NCI-H446 (cell line): ENCODE results near the gene CYB5B.

Experiments used
- DNase-seq, 2 experiments: peaks; one replicate each; lab custom pipeline; 2025; lab: John Stamatoyannopoulos, UW

CYB5B gene

GRCh38 chr16:69486724-69487123 is 62.3 kb downstream of the CYB5B start:
- DNase-seq: no peak

GRCh38 chr16:69490707-69491324 is 66.4 kb downstream of the CYB5B start:
- DNase-seq: no peak

DNA sequence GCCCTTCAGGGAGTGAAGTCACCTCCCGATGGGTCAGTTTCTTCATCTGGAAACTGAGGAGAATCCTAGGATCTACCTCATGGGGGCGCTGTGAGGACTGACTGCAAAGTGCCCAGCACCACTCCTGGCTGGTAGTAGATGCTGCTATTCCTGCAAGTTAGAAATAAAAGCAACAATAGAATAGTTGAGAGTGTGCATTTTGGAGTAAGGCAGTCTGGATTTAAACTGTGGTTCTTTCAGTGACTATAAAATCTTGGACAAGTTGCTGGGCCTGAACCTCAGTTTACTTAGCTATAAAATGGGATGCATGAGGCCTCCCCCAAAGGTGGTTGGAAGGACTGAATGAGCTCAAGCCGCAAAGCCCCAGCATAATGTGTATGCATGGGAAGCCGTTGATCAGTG is 70.6 kb downstream of the CYB5B start:
- no peak for DNase-seq

DNA sequence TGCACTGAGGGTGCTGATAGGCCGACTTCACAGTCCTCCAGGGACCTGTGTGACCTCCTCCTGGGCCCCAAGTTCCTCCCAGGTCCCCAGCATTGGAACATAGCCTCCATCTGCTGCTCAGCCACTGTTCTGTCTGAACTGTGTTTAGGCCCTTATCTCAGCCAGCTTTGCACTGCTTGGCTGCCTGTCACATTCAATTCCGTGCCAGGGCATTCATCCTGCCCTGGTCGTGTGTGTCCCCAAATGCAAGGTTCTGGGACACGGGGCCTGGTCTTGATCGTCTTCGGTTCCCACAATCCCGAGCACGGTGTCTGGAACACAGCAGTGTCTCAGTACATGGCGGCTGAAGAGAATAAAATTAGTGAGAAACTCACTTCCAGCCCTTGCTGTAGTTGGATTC is 71.4 kb downstream of the CYB5B start:
- no peak for DNase-seq

GRCh38 chr16:69496376-69496775 is 72.0 kb downstream of the CYB5B start:
- no peak for DNase-seq

DNA sequence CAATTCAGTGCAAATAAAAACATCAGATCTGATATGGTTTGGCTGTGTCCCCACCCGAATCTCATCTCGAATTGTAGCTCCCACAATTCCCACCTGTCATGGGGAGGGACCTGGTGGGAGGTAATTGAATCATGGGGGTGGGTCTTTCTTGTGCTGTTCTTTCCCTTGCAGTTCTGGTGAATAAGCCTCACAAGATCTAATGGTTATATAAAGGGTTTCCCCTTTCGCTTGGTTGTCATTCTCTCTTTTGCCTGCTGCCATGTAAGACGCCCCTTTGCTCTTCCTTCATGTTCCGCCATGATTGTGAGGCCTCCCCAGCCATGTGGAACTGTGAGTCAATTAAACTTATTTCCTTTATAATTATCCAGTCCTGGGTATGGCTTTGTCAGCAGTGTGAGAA is 72.5 kb downstream of the CYB5B start:
- no peak for DNase-seq

DNA sequence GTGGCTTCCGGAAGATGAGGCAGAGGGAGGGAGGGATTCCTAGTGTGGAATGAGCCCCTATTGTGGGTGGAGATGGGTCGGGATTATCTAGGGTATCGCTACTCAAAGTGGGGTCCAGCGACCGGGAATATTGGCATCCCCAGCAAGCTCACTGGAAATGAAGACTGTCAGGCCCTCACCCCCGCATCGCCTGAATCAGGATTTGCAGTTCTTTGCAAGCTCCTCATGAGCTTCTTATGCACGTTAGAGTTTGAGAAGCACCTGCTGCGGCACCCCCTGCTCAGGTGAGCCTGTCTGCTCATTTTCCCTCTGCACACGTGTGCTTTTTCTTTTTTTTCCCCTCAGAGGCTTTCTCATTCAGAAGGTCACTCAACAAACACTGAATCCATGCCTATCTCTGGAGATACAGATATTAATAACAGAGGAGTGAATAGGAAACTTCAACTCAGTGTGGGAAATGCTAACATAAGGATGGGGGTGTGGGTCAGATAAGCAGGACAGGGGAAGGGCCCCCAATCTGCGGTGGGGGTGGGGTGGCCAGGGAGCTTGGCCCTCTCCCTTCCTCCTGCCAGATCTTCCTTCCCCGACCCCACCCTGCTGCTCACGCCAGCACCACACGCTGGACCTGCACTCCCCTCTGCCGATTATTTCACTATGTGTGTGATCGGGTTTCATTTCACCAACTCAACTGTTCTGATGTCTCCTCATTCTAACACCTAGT is 73.6 kb downstream of the CYB5B start:
- no peak for DNase-seq

- no peak for DNase-seq
Measured at GRCh38 chr16:69498926-69499325, 74.5 kb downstream of the CYB5B start.

- DNase-seq: no peak
Measured at GRCh38 chr16:69499541-69500230, 75.3 kb downstream of the CYB5B start.

DNA sequence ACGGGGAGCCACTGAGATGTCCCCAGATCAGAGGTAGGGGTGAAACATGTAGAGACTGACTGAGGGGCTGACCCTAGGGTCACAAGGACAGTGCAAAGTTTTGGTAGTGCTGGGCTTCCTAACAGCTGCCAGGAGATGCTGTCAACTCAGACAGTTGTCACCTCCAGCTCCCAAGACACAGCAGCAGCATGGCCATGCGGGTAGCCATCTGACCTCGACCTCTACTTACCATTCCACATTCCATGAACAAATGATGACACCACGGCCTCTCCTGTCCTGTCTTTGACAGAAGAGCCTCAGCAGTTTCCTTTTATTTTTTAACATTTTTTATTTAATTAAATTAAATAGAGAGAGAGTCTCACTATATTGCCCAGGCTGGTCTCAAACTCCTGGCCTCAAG is 76.1 kb downstream of the CYB5B start:
- DNase-seq: no peak

DNA sequence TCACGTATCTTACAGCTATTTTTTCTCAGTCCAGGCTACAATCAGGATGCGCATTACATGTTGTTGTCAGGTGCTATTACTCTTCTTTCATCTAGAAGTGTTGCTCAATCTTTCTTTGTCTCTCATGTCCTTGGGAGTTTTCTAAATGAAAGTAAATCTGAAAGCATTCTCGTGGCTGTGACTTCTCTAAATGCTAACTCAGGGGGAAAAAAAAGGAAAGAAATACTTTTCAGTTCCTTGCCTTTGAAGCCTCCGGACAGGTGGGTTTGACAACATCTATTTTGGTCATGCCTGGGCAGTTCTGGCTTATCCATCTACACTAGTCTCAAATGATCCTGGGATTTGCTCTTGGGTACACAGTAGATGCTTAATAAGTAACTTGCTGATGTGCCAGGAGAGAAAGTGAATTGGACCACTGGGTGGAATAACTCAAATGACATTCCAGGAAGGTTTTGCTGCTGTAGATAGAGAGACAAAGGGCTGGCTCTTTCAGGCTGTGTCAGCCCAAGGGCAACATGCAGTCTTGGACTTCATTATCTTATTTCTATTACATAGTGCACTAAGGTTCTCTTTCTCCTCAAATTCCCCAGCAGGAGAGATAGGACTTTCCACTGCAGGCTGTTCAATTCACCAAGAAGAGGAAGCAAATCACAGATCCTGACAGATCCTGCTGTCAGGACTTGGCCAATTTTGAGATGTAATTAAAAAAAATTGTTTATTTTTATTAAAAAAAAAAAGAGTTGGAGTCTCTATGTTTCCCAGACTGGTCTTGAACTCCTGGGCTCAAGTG is 77.7 kb downstream of the CYB5B start:
- no peak for DNase-seq

DNA sequence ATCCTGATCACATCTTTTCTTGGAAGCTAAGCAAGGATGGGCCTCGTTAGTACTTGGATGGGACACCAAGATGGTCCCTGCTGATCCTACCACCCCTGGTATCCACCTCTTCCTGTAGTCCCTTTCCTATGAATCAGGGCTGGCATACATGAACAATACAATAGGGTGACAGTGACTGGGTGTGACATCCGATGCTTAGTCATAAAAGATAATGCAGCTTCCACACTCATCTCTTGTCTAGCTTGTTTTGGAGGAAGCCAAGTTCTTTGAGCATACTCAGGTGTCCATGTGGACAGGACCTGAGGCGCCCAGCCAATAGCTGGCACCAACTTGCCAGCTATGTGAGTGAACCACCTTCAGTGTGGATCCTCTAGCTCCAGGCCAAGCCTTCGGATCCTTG is 78.8 kb downstream of the CYB5B start:
- DNase-seq: no peak

DNA sequence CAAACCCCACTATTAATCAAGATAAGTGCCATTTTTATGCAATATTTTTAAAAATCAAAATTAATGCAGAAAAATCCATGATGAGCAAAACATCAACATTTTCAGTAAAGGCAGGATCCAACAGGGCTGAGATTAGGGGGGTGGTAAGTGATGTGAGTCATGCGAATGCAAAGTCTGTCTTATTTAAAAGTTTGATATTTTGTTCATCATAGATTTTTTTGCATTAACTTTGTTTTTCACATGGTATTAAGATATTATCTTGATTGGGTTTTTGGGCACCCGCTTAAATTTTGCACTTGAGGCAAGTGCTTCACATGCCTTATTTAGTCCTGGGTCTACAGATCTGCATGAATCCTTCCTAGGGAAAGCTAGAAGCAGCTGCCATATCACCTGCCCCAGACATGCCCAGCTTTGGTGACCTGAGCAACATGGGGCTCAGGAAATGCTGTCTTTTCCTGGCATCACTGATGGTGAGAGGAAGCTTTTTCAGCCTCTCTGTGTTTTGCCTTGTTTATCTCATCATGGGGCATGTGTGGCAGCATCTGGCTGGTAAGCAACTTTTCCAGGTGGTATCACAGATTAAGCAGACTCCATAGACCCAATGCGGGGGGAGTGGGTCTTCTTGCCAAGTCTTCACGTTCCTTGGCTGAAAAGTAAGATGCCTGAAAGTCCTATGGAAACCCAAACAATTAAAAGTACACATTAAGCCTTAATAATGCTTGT is 83.8 kb downstream of the CYB5B start:
- no peak for DNase-seq

GRCh38 chr16:69509125-69509524 is 84.7 kb downstream of the CYB5B start:
- DNase-seq: no peak

- DNase-seq: no peak
Measured at GRCh38 chr16:69511651-69512050, 87.2 kb downstream of the CYB5B start.

- DNase-seq: no peak
Measured at GRCh38 chr16:69513180-69513966, 89.0 kb downstream of the CYB5B start.

DNA sequence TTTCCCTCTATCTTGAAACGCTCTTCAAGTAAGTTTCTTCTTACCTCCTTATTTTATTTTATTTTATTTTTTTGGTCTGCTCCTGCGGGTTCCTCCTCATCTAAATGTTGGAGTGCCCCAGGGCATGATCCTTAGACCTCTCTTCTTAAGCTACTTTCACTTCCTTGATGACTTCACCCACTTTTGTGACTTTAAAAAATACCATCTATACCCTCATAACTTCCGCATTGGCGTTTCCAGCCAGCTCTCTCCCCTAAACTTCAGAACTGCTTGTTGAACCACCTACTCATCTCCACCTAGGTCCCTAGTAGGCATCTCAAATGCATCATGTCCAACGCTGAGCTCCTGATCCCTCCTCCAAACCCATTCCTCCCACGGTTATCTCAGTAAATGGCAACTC is 89.9 kb downstream of the CYB5B start:
- no peak for DNase-seq
